ENCODE results near the gene CD207. TPM values are rescaled to one million over a fixed set of nuclear protein-coding genes. Genes with fewer than 3 reads are reported as not detected.
A peak's percentile ranks its signal among the peaks of the same experiment; 100 is the strongest.

CD207 gene
- total RNA-seq, 1 donor from 2014 or later = not detected

GRCh38 chr2:70790136-70790828 lies 45.3 kb downstream of the CD207 start, which contains the start of gene FIGLA:
Gene FIGLA (minus strand): TSS chr2:70790643. CDS start chr2:70790638, 5 bp downstream.
- Mint-ChIP-seq H3K9me3 (peaks cover 3% of the 10 kb centered on the region), H3K4me3 (peak within 1 kb of the TSS; percentile 59), H3K27ac (no peak within 1 kb of the TSS), H3K4me1 (peaks cover 8% of the 10 kb centered on the region), H3K36me3 (no peaks in the 10 kb centered on the region), H3K27me3 (ENCODE audit: low read depth) (peaks cover 94% of the 10 kb centered on the region)
- TF ChIP-seq CTCF (IDR thresholded peaks at IDR 0.05; ENCODE audit: unreplicated experiment) = no peak
- DNase-seq (ENCODE audit: low spot score in 2 of 2, unreplicated experiment in 2 of 2) = peak in 1 of 2 experiments; percentile 42

DNA sequence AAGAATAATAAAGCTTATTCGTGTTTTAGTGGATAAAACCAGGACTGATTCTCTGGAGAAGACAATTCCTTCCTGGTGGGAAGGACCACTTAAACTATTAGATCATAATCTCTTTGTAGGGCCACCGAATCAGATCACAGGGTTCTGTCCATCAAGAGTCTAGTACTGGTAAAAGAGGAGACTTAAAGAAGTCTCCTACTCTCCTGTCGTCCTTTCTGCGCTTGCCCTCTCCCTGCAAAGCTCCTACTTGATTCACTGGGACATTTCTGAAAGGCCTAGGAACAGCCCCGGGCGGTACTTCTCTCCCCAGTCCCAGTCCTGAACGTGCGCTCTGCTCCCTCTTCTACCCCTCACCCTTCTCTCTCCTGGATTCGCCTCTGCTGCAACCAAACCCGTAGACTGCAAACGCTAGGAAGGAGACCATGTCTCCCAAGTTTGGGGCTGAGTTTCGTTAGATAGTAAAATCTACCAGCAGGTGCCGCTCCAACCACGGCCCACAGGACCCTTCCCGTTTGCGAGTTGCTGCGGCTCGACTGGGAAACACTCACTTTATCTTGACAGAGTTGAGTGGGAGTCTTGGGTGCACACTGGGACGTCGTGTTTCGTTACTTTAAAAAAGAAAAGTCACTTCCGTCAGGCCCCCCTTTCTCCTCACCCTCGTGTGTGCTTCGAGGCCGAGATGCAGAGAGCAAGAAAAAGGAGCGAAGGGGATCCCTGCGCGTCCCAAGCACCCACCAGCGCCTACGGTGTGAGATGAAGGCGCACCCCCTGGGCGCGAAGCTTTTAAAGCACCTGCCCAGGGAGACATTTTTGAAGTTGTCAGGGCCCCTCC lies 46.1 kb downstream of the CD207 start:
- H3K4me3 Mint-ChIP-seq = peak overlapping the region; percentile 59
- H3K4me1 Mint-ChIP-seq = peaks cover 10% of the 10 kb centered on the region
- H3K9me3 Mint-ChIP-seq = peaks cover 3% of the 10 kb centered on the region
- H3K27ac Mint-ChIP-seq = no peak overlapping the region
- H3K27me3 Mint-ChIP-seq (ENCODE audit: low read depth) = peaks cover 93% of the 10 kb centered on the region
- TF ChIP-seq CTCF (IDR thresholded peaks at IDR 0.05; ENCODE audit: unreplicated experiment) = peak; percentile 37
- no peaks in the 10 kb centered on the region for H3K36me3 Mint-ChIP-seq
- peak in 1 of 2 experiments; percentile 77 for DNase-seq (ENCODE audit: low spot score in 2 of 2, unreplicated experiment in 2 of 2)

DNA sequence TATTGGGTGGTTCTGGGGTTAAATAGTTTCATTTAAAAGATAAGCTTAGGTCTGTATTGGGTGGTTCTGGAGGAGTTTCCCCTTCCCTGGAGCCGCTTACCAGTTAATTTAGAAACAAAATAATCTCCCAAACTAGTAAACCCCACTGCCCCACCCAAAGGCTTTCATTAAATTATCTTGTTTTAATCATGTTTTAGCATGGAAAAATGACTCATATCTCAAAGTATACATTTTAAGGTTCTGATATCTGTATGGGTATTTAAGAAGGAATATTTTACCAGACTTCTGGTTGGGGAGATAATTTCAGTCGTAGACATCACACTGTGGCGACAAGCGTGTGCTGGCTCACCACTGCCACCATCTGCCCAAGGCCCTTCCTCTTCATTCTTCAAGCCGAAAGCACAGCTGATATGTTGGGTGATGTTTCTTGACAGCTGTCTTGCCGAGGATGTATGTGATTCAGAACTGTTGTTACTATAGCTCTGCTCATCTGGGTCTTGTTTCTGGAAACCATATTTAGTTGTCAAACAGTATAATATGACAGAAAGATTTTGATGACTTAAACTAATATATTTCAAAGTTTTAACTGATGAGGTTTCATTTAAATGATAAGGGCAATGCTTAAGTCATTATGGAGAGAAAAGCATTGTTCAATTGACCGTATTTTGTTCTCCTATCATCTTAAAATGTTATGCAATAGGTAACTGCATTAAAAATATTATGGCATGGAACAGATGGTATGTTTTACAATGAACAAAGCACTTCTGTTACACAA lies 50.3 kb downstream of the CD207 start:
- no peak overlapping the region for H3K4me3 Mint-ChIP-seq
- no peak for DNase-seq (ENCODE audit: low spot score in 2 of 2, unreplicated experiment in 2 of 2)

DNA sequence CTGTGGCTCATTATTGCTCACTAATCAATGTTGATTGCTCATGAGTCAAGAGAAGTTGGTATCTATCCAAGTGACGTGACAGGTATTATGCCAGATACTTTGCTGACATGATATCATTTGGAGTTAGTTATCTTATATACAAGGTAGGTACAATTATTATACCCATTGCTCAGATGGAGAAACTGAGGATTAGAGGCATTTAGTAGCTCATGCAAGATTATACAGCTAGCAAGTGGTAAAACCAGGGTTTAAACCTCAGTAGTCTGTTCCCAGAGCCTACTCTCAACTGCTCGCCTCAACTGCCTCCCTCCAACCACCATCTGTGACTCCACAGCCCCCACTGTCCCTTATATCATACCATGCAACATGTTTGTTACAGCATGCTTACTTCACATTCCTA lies 51.3 kb downstream of the CD207 start:
- peaks cover 60% of the 10 kb centered on the region for H3K27me3 Mint-ChIP-seq (ENCODE audit: low read depth)
- H3K9me3 Mint-ChIP-seq = no peaks in the 10 kb centered on the region
- no peak for DNase-seq (ENCODE audit: low spot score in 2 of 2, unreplicated experiment in 2 of 2)
- peaks cover 5% of the 10 kb centered on the region for H3K4me1 Mint-ChIP-seq
- no peak overlapping the region for H3K4me3 Mint-ChIP-seq
- no peak for TF ChIP-seq CTCF (IDR thresholded peaks at IDR 0.05; ENCODE audit: unreplicated experiment)
- H3K36me3 Mint-ChIP-seq = no peaks in the 10 kb centered on the region
- H3K27ac Mint-ChIP-seq = no peak overlapping the region

More for the DNA sequence above, 50.3 kb downstream of the CD207 start:
- H3K27me3 Mint-ChIP-seq (ENCODE audit: low read depth) = peaks cover 65% of the 10 kb centered on the region
- TF ChIP-seq CTCF (IDR thresholded peaks at IDR 0.05; ENCODE audit: unreplicated experiment) = no peak
- H3K9me3 Mint-ChIP-seq = no peaks in the 10 kb centered on the region
- H3K4me1 Mint-ChIP-seq = peaks cover 8% of the 10 kb centered on the region
- H3K36me3 Mint-ChIP-seq = no peaks in the 10 kb centered on the region
- no peak overlapping the region for H3K27ac Mint-ChIP-seq

Other genes starting within 250 kb of the CD207 start
- gene ADD2, start 67.6 kb downstream of the CD207 start, total RNA-seq = 1.3 to 2.0 TPM (median 1.3 TPM) in 3 replicates
- not detected in 3 replicates for gene FIGLA, start 45.2 kb downstream of the CD207 start, total RNA-seq
- not detected in 3 replicates for gene CLEC4F, start 15.2 kb downstream of the CD207 start, total RNA-seq
- gene VAX2, start 64.8 kb upstream of the CD207 start, total RNA-seq = 0.22 to 0.34 TPM (median 0.27 TPM) in 3 replicates
- 0.44 to 0.66 TPM in 2 of 3 replicates, not detected in the other for gene ATP6V1B1, start 100.1 kb upstream of the CD207 start, total RNA-seq
- gene ANKRD53, start 142.8 kb upstream of the CD207 start, total RNA-seq = 3.6 to 4.9 TPM (median 4.0 TPM) in 3 replicates
- 33.0 to 34.1 TPM (median 33.8 TPM) in 3 replicates for gene TEX261, start 159.1 kb upstream of the CD207 start, total RNA-seq
- gene NAGK, start 232.8 kb upstream of the CD207 start, total RNA-seq = 90.5 to 98.4 TPM (median 96.2 TPM) in 3 replicates

Measured in mesothelial cell of epicardium (in vitro differentiated cells).